ENCODE measurements around the gene SDHB. TPM values are rescaled to one million over a fixed set of nuclear protein-coding genes. Genes with fewer than 3 reads are reported as not detected.

Gene SDHB
- total RNA-seq, 4 donors from 2014 or later: 53.0 to 152 (median 74.7) TPM

DNA sequence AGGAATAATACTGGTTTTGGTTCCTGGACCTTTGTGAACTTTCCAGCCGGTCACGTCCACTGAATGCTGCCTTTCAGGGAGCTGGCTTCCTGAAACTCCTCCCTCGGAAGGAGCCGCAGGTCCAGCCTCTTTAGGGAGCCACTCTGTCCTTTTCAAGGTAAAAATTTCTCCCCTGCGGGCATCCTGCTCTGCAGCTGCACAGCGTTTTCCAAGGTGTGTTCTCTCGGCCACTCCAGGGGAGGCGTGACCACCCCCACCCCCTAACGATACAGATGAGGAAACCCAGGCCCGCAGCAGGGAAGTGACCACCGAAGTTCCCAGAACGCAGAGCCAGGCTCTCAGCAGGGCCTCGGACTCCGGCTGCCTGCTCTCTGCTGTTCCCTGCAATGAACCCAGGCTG is 44.0 kb upstream of the SDHB start:
- no peak for TF ChIP-seq POLR2A (IDR thresholded peaks at IDR 0.05)
- TF ChIP-seq, protein P1, sequence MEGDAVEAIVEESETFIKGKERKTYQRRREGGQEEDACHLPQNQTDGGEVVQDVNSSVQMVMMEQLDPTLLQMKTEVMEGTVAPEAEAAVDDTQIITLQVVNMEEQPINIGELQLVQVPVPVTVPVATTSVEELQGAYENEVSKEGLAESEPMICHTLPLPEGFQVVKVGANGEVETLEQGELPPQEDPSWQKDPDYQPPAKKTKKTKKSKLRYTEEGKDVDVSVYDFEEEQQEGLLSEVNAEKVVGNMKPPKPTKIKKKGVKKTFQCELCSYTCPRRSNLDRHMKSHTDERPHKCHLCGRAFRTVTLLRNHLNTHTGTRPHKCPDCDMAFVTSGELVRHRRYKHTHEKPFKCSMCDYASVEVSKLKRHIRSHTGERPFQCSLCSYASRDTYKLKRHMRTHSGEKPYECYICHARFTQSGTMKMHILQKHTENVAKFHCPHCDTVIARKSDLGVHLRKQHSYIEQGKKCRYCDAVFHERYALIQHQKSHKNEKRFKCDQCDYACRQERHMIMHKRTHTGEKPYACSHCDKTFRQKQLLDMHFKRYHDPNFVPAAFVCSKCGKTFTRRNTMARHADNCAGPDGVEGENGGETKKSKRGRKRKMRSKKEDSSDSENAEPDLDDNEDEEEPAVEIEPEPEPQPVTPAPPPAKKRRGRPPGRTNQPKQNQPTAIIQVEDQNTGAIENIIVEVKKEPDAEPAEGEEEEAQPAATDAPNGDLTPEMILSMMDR (IDR thresholded peaks at IDR 0.05): no peak

DNA sequence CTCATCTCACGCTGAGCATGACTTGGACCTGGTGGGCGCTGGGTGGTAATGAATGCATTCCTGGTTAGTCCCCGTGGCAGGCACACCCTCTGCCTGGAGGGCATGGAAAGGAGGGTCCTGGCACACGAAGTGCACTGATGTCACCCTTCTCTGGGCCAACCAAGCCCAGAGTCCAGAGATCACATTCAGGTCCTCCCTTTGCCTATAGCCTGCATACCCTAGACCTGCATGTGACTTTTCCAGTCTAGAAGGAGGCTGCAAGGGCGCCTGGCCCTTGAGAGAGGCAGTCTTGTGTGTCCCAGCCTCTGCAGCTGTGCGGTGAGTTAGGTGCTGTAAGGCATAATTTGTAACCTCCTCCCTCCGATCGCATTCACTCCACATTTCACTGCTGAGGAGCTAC is 43.3 kb upstream of the SDHB start:
- Histone ChIP-seq H3K4me1 (no peaks in the 10 kb centered on the region), H3K27me3 (no peaks in the 10 kb centered on the region), H3K9me3 (no peaks in the 10 kb centered on the region), H3K27ac (no peak overlapping the region), H3K36me3 (no peaks in the 10 kb centered on the region), H3K4me3 (no peak overlapping the region)
- DNase-seq: no peak
- intact Hi-C loops (cut with DNase I; ENCODE audit: low total_unique reads): no loop called here
- TF ChIP-seq, protein P1 (IDR thresholded peaks at IDR 0.05): no peak
- no peak for TF ChIP-seq POLR2A (IDR thresholded peaks at IDR 0.05)

More for the DNA sequence above, 44.0 kb upstream of the SDHB start:
- no peaks in the 10 kb centered on the region for H3K27me3 ChIP-seq
- no peak overlapping the region for H3K27ac ChIP-seq
- no peak overlapping the region for H3K4me3 ChIP-seq
- H3K9me3 ChIP-seq: no peaks in the 10 kb centered on the region
- no peaks in the 10 kb centered on the region for H3K4me1 ChIP-seq
- intact Hi-C loops (cut with DNase I; ENCODE audit: low total_unique reads): no loop called here
- no peaks in the 10 kb centered on the region for H3K36me3 ChIP-seq
- no peak for DNase-seq

DNA sequence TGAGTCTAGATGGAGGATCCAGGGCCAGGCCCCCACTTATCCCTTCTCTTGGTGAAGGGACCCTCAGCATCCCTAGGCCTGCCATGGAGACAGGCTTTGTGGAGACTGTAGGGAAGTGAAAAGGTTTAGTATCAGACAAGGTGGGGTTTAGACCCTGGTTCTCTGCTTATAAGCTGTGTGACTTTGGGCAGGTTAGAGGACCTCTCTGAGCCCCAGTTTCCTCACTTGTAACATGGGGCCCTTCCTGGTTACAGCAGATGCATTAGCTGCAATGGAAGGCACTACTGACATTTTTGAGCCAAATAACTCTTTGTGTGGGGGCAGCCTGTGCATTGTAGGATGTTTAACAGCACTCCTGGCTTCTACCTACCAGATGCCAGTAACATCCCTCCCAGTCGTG is 42.8 kb upstream of the SDHB start:
- Histone ChIP-seq H3K4me3 (no peak overlapping the region), H3K4me1 (no peaks in the 10 kb centered on the region), H3K9me3 (no peaks in the 10 kb centered on the region), H3K27me3 (no peaks in the 10 kb centered on the region), H3K36me3 (no peaks in the 10 kb centered on the region), H3K27ac (no peak overlapping the region)
- intact Hi-C loops (cut with DNase I; ENCODE audit: low total_unique reads): no loop called here
- TF ChIP-seq, protein P1 (IDR thresholded peaks at IDR 0.05): no peak
- no peak for TF ChIP-seq POLR2A (IDR thresholded peaks at IDR 0.05)
- no peak for DNase-seq

DNA sequence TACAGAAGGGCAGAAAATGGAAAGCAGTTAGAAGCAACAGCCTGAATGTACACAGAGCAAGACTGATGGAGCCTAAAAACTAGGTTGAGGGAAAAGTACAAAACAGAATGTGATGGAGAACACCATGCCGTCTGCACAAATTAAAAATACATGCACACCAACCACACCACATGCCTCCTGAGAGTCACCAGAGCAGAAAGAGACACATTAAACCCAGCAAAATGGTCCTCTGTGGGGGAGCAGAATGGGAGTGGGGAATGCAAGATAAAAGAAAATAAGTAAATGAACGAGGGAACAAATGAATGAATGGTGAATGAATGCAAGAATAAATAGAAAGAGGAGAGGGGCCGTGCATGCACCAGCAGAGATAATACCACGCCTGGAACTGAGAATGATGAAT is 41.3 kb upstream of the SDHB start:
- no peak for DNase-seq
- no peaks in the 10 kb centered on the region for H3K27me3 ChIP-seq
- no peak overlapping the region for H3K4me3 ChIP-seq
- no peaks in the 10 kb centered on the region for H3K4me1 ChIP-seq
- intact Hi-C loops (cut with DNase I; ENCODE audit: low total_unique reads): no loop called here
- no peak for TF ChIP-seq POLR2A (IDR thresholded peaks at IDR 0.05)
- TF ChIP-seq, protein P1 (IDR thresholded peaks at IDR 0.05): no peak
- H3K27ac ChIP-seq: no peak overlapping the region
- no peaks in the 10 kb centered on the region for H3K9me3 ChIP-seq
- H3K36me3 ChIP-seq: no peaks in the 10 kb centered on the region

DNA sequence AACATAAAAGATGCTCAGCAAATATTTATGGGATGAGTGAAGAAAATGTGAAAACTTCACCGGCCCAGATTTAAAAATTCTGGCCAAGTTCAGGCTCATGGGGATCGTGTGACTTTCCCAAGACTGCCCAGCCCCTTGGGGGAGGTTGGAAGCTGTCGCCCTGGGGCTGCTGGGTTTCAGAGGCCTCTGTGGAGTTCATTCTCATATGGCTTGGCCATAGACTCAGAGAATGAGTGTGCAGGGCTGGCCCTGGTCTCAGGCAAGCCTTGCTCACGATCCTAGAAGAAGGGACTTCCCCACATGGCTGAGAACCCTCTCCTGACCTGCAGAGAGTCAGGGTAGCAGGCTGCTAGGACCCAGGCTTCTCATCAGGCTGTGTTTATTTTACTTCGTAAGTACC is 40.8 kb upstream of the SDHB start:
- intact Hi-C loops (cut with DNase I; ENCODE audit: low total_unique reads): no loop called here
- no peaks in the 10 kb centered on the region for H3K27me3 ChIP-seq
- no peaks in the 10 kb centered on the region for H3K4me1 ChIP-seq
- H3K9me3 ChIP-seq: no peaks in the 10 kb centered on the region
- no peak overlapping the region for H3K27ac ChIP-seq
- H3K36me3 ChIP-seq: no peaks in the 10 kb centered on the region
- H3K4me3 ChIP-seq: no peak overlapping the region
- no peak for DNase-seq
- no peak for TF ChIP-seq POLR2A (IDR thresholded peaks at IDR 0.05)
- TF ChIP-seq, protein P1 (IDR thresholded peaks at IDR 0.05): no peak

Data from uterus (tissue), 4 donors.